Bronchial epithelial cell (primary cell): ENCODE measurements around the gene ITGA3. TPM values are rescaled to one million over a fixed set of nuclear protein-coding genes. Genes with fewer than 3 reads are reported as not detected.
A peak's percentile ranks its signal among the peaks of the same experiment; 100 is the strongest.

Experiments used
- DNase-seq: peaks from one replicate; pipeline ENCODE4 v3.0.0-alpha.2; 2010; ENCODE audit warnings: low read depth
- FAIRE-seq: peaks from 2 replicates; lab custom pipeline; 2011; peaks lifted over from hg19 to GRCh38; lab: Jason Lieb, UNC
- H3K27me3 ChIP-seq: 2 replicates; pipeline ENCODE4 v1.5.1; 2011; ENCODE audit warnings: low read length; ENCODE audit not compliant: control insufficient read depth, insufficient read depth
- H3K36me3 ChIP-seq: 2 replicates; pipeline ENCODE4 v1.5.1; 2011; ENCODE audit warnings: low read length; ENCODE audit not compliant: control insufficient read depth, insufficient read depth
- H3K4me3 ChIP-seq: 2 replicates; pipeline ENCODE4 v1.5.1; 2011; ENCODE audit warnings: mild to moderate bottlenecking, low read depth, low read length, control low read depth
- total RNA-seq: library from RNA; depleted of rRNA; stranded (reverse); fragments of >200 nt; gene quantifications from 2 replicates; pipeline ENCODE4 v1.2.1, GENCODE V29; 2014
- TF ChIP-seq, protein P1 (sequence below): IDR thresholded peaks from 2 replicates; pipeline ENCODE4 v1.5.1; 2011; ENCODE audit warnings: mild to moderate bottlenecking, moderate library complexity, low read length, control low read depth, inconsistent platforms; ENCODE audit not compliant: insufficient read depth, severe bottlenecking

The ITGA3 gene
- total RNA-seq, 1 donor from 2014 or later: 633 TPM

DNA sequence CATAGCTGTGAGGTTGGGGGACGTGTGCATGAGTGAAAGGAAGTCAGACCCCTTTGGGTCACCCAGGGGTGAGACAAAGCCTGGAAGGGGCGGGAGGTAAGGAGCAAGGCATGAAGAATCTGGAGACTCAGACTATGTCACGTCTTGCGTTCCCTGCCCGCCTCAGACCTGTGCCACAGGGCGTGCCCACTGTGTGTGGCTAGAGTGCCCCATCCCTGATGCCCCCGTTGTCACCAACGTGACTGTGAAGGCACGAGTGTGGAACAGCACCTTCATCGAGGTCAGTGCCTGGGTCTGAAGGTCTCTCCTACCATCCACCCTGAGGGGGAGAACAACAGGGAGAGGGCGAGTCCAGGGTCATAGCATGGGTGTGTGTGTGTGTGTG, 24.2 kb downstream of the ITGA3 start:
- Histone ChIP-seq H3K4me3 (no peak overlapping the region), H3K27me3 (no peaks in the 10 kb centered on the region), H3K36me3 (peaks cover 56% of the 10 kb centered on the region)
- TF ChIP-seq, protein P1, sequence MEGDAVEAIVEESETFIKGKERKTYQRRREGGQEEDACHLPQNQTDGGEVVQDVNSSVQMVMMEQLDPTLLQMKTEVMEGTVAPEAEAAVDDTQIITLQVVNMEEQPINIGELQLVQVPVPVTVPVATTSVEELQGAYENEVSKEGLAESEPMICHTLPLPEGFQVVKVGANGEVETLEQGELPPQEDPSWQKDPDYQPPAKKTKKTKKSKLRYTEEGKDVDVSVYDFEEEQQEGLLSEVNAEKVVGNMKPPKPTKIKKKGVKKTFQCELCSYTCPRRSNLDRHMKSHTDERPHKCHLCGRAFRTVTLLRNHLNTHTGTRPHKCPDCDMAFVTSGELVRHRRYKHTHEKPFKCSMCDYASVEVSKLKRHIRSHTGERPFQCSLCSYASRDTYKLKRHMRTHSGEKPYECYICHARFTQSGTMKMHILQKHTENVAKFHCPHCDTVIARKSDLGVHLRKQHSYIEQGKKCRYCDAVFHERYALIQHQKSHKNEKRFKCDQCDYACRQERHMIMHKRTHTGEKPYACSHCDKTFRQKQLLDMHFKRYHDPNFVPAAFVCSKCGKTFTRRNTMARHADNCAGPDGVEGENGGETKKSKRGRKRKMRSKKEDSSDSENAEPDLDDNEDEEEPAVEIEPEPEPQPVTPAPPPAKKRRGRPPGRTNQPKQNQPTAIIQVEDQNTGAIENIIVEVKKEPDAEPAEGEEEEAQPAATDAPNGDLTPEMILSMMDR: no peak
- FAIRE-seq (no peak), DNase-seq (no peak)

DNA sequence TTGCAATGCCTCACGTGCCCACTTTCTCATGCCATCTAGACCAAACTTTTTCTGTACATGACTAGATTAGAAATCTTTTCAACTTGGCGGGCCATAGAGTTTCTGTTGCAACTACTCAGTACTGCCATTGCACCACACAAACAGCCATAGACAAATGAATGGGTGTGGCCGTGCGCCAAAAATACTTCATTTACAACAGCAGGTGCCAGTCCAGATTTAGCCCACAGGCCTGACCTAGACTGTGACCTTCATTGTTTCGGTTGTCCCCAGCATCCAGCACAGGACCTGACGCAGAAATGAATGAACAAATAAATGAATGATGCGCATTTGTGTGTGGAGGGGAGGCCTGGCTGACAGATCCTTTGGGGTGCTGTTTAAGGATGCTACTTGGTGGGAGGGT, 24.9 kb downstream of the ITGA3 start:
- no peak for FAIRE-seq
- H3K36me3 ChIP-seq: peaks cover 49% of the 10 kb centered on the region

DNA sequence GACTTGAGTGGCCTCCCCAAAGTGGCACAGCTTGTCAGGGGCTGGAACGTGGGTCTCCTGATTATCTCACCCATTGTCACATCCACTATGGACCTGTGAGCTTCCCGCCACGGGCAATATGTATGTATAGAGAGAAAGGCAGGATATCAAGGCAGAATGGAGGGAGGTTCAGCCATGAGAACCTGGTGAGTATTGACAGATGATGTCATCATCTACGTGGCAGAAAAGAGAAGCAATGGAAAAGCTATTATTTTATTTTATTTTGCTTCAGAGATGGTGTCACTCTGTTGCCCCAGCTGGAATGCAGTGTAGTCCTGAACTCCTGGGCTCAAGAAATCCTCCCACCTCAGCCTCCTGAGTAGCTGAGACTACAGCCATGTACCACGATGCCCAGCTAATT, 25.8 kb downstream of the ITGA3 start:
- DNase-seq (no peak), FAIRE-seq (no peak)
- Histone ChIP-seq H3K4me3 (no peak overlapping the region), H3K27me3 (no peaks in the 10 kb centered on the region), H3K36me3 (peaks cover 44% of the 10 kb centered on the region)
- TF ChIP-seq, protein P1: no peak

More for the DNA sequence above, 24.9 kb downstream of the ITGA3 start:
- no peaks in the 10 kb centered on the region for H3K27me3 ChIP-seq
- H3K4me3 ChIP-seq: no peak overlapping the region
- no peak for DNase-seq
- TF ChIP-seq, protein P1: no peak

DNA sequence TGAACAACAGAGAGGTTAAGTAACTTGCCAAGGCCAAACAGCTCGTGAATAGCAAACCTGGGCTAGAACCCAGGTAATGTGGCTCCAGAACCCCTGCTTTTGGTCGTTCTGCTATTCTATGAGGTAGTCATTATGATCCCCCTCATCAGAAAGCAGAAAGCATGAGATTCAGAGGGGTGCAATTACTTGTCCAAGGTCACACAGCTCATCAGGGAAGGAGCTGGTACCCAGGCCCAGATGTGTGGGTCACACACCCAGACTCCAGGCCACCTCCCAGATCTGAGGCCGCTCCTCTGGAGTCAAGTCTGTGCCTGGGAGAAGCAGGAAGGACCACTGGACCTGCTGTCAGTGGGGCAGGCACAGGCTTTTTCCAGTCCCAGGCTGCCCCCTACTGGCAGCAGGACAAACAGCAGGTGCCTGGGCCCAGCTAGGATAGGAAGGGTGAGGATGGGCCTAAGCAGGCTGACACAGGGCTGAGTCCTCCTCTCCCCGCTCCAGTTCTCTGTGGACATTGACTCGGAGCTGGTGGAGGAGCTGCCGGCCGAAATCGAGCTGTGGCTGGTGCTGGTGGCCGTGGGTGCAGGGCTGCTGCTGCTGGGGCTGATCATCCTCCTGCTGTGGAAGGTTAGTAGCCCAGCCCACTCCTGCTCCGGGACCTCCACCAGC, 31.5 kb downstream of the ITGA3 start:
- Histone ChIP-seq H3K27me3 (no peaks in the 10 kb centered on the region), H3K36me3 (peaks cover 19% of the 10 kb centered on the region), H3K4me3 (no peak overlapping the region)
- peak; percentile 53 for DNase-seq
- no peak for FAIRE-seq
- TF ChIP-seq, protein P1: peak; percentile 95

DNA sequence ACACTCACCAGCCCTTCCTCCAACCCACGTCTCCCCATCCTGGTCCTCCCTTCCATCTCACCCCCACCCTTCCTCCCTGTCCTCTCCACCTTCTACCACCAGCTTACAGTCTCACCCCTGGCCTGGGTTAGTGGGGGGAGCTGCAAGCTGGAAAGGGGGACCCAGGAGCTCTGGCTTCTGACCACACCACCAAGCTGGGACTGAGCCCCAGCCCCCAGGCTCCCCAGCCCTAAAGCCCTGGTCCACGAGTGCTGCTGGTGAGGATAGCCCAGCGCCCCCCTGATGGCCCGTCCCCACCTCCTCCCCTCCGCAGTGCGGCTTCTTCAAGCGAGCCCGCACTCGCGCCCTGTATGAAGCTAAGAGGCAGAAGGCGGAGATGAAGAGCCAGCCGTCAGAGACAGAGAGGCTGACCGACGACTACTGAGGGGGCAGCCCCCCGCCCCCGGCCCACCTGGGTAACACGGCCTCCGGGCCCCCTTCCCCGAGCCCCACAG, 32.0 kb downstream of the ITGA3 start:
- no peaks in the 10 kb centered on the region for H3K27me3 ChIP-seq
- DNase-seq: no peak
- TF ChIP-seq, protein P1: no peak
- H3K36me3 ChIP-seq: peaks cover 19% of the 10 kb centered on the region
- no peak overlapping the region for H3K4me3 ChIP-seq
- no peak for FAIRE-seq
